ENCODE data around the gene GNAT3. TPM values are rescaled to one million over a fixed set of nuclear protein-coding genes. Genes with fewer than 3 reads are reported as not detected.

The GNAT3 gene
- total and polyA plus RNA-seq, 4 donors: not detected

GRCh38 chr7:80432166-80432565 is 79.7 kb downstream of the GNAT3 start:
- no peak overlapping the region for H3K27ac ChIP-seq (ENCODE audit: low read depth in 1 of 2, low read length in 2 of 2)
- H3K9ac ChIP-seq (ENCODE audit: low read depth in 1 of 2, low read length in 2 of 2): no peak overlapping the region
- no peaks in the 10 kb centered on the region for H3K9me3 ChIP-seq (ENCODE audit: control insufficient read depth in 4 of 4, low read length in 3 of 4)
- TF ChIP-seq ATF3 (IDR thresholded peaks at IDR 0.05) (no peak), GABPA (IDR thresholded peaks at IDR 0.05 in 1 of 2, conservative IDR thresholded peaks at IDR 0.05 in 1 of 2) (no peak), ZBTB33 (IDR thresholded peaks at IDR 0.05) (no peak), JUND (IDR thresholded peaks at IDR 0.05) (no peak), SP1 (IDR thresholded peaks at IDR 0.05) (no peak), RAD21 (IDR thresholded peaks at IDR 0.05) (no peak), FOXA2 (IDR thresholded peaks at IDR 0.05) (no peak), EGR1 (IDR thresholded peaks at IDR 0.05; ENCODE audit: low read depth in 2 of 2) (no peak), HNF4A (conservative IDR thresholded peaks at IDR 0.05) (no peak), MAX (IDR thresholded peaks at IDR 0.05) (no peak), TAF1 (conservative IDR thresholded peaks at IDR 0.05) (no peak), CTCF (IDR thresholded peaks at IDR 0.05; ENCODE audit: low read depth, low read length, missing input control) (no peak), YY1 (IDR thresholded peaks at IDR 0.05) (no peak), RXRA (IDR thresholded peaks at IDR 0.05) (no peak), NR2F2 (IDR thresholded peaks at IDR 0.05) (no peak), FOXA1 (IDR thresholded peaks at IDR 0.05) (no peak), REST (IDR thresholded peaks at IDR 0.05) (no peak), HNF4G (IDR thresholded peaks at IDR 0.05) (no peak)
- no peak overlapping the region for H3K4me3 ChIP-seq (ENCODE audit: low read depth in 1 of 3, low read length in 3 of 3)
- peaks cover 0 to 3% (median 1%) of the 10 kb centered on the region in 4 donors for H3K4me1 ChIP-seq (ENCODE audit: control insufficient read depth in 4 of 4, insufficient read depth in 4 of 4, low read length in 3 of 4)
- no CpG with 5 or more reads among the region's 1 CpG for WGBS
- H3K27me3 ChIP-seq (ENCODE audit: control insufficient read depth in 4 of 4, insufficient read depth in 4 of 4, low read length in 3 of 4): no peaks in the 10 kb centered on the region
- no peaks in the 10 kb centered on the region for H3K36me3 ChIP-seq (ENCODE audit: control insufficient read depth in 4 of 4, insufficient read depth in 3 of 4, low read depth in 1 of 4, low read length in 3 of 4)
- no peak for DNase-seq (ENCODE audit: low spot score)

All from liver (tissue), 9 donors.